H1 (cell line): Measurements from ENCODE around the gene ITGA3. TPM values are rescaled to one million over a fixed set of nuclear protein-coding genes. Genes with fewer than 3 reads are reported as not detected.

Source experiments
- CTCF ChIA-PET: fragments of 300-600 bp; sonication (Branson Sonifier 250); formaldehyde crosslinking; loops from one replicate; lab custom pipeline; 2021; ENCODE audit not compliant: partially characterized antibody; lab: Charles Lee
- POLR2A ChIA-PET: fragments of 300-600 bp; sonication (Branson Sonifier 250); formaldehyde crosslinking; loops from one replicate; lab custom pipeline; 2021; ENCODE audit warnings: inconsistent platforms; ENCODE audit not compliant: partially characterized antibody; lab: Charles Lee
- DNase-seq, 2 experiments: peaks; one replicate each; pipeline versions ENCODE4 v3.0.0 to v3.0.0-alpha.2; 2010 to 2022; ENCODE audit warnings: low spot score in 2 of 2, low read depth in 1 of 2, mixed read lengths in 1 of 2
- FAIRE-seq: peaks from 2 replicates; lab custom pipeline; 2011; peaks lifted over from hg19 to GRCh38; lab: Jason Lieb, UNC
- H2AFZ ChIP-seq: 2 replicates; pipeline ENCODE4 v1.8.1; 2012; ENCODE audit warnings: low read length, inconsistent platforms
- H2AK5ac ChIP-seq: 2 replicates; pipeline ENCODE4 v1.6.1; 2013; ENCODE audit warnings: low read depth, low read length
- H2BK120ac ChIP-seq: replicated peaks from 2 replicates; pipeline ENCODE3; 2013; ENCODE audit warnings: low read depth, low read length, inconsistent platforms
- H2BK12ac ChIP-seq: 2 replicates; pipeline ENCODE4 v1.6.1; 2013; ENCODE audit warnings: low read depth, low read length
- H2BK15ac ChIP-seq: 2 replicates; pipeline ENCODE4 v1.6.1; 2013; ENCODE audit warnings: low read length
- H2BK20ac ChIP-seq: 2 replicates; pipeline ENCODE4 v1.6.1; 2013; ENCODE audit warnings: low read length
- H2BK5ac ChIP-seq: 2 replicates; pipeline ENCODE4 v1.6.1; 2013; ENCODE audit warnings: low read depth, low read length
- H3K14ac ChIP-seq: 2 replicates; pipeline ENCODE4 v1.6.1; 2013; ENCODE audit warnings: inconsistent platforms; ENCODE audit not compliant: insufficient read length
- H3K18ac ChIP-seq: 2 replicates; pipeline ENCODE4 v1.6.1; 2013; ENCODE audit warnings: low read length; ENCODE audit errors: extremely low read depth
- H3K23ac ChIP-seq: 2 replicates; pipeline ENCODE4 v1.6.1; 2013; ENCODE audit warnings: inconsistent platforms; ENCODE audit not compliant: insufficient read length
- H3K23me2 ChIP-seq: 2 replicates; pipeline ENCODE4 v1.6.1; 2013; ENCODE audit warnings: low read depth, low read length
- H3K27ac ChIP-seq: 2 replicates; pipeline ENCODE4 v1.6.1; 2011; ENCODE audit warnings: low read depth, low read length, inconsistent platforms
- H3K27me3 ChIP-seq, 4 experiments: replicated peaks in 1 of 4; 1 replicate in 1 of 4; 2 replicates in 3 of 4; pipeline versions ENCODE4 v1.6.1 to v1.8.1; 2011 to 2013; ENCODE audit warnings: low read length in 3 of 4, mild to moderate bottlenecking in 3 of 4, inconsistent platforms in 2 of 4, mixed read lengths in 2 of 4, moderate library complexity in 1 of 4; ENCODE audit not compliant: control insufficient read depth in 3 of 4, insufficient read depth in 3 of 4; ENCODE audit errors: extremely low read depth in 1 of 4
- H3K36me3 ChIP-seq, 4 experiments: 2 replicates each; pipeline versions ENCODE4 v1.6.1 to v1.8.1; 2011 to 2013; ENCODE audit warnings: mild to moderate bottlenecking in 4 of 4, low read length in 3 of 4, moderate library complexity in 2 of 4, control low read depth in 1 of 4, inconsistent platforms in 1 of 4; ENCODE audit not compliant: insufficient read depth in 4 of 4, control insufficient read depth in 2 of 4
- H3K4ac ChIP-seq: replicated peaks from 2 replicates; pipeline ENCODE3; 2013; ENCODE audit warnings: low read length, low read depth, mixed read lengths, inconsistent platforms; ENCODE audit not compliant: insufficient read length
- H3K4me1 ChIP-seq, 4 experiments: replicated peaks in 1 of 4; 1 replicate in 1 of 4; 2 replicates in 3 of 4; pipeline versions ENCODE4 v1.6.1 to v1.8.1; 2011 to 2013; ENCODE audit warnings: low read length in 3 of 4, inconsistent platforms in 2 of 4, mixed read lengths in 1 of 4; ENCODE audit not compliant: insufficient read depth in 4 of 4, control insufficient read depth in 3 of 4
- H3K4me2 ChIP-seq, 2 experiments: 2 replicates each; pipeline versions ENCODE4 v1.6.1 to v1.8.1; 2011 to 2013; ENCODE audit warnings: low read depth in 2 of 2, low read length in 2 of 2, control low read depth in 1 of 2, inconsistent platforms in 1 of 2, mild to moderate bottlenecking in 1 of 2; ENCODE audit not compliant: insufficient read depth in 1 of 2
- H3K4me3 ChIP-seq, 4 experiments: fragments of 200-600, 300-600 bp in 1 of 4; sonication (generic), shearing (Covaris generic), sonication (Bioruptor Twin) in 1 of 4; 2 replicates each; pipeline versions ENCODE4 v1.5.1 to v1.8.1; 2011 to 2016; ENCODE audit warnings: low read length in 4 of 4, low read depth in 3 of 4, control low read depth in 2 of 4, inconsistent platforms in 2 of 4, mild to moderate bottlenecking in 2 of 4, mixed read lengths in 1 of 4, moderate library complexity in 1 of 4; ENCODE audit not compliant: insufficient read depth in 2 of 4; ENCODE audit errors: extremely low read depth in 1 of 4
- H3K56ac ChIP-seq: replicated peaks from 2 replicates; pipeline ENCODE3; 2013; ENCODE audit warnings: low read depth, mild to moderate bottlenecking, mixed read lengths, low read length, inconsistent platforms; ENCODE audit not compliant: insufficient read length
- H3K79me1 ChIP-seq: 2 replicates; pipeline ENCODE4 v1.6.1; 2013; ENCODE audit warnings: low read depth, low read length, control low read depth
- H3K79me2 ChIP-seq, 2 experiments: 2 replicates each; pipeline versions ENCODE4 v1.6.1 to v1.8.1; 2012 to 2013; ENCODE audit warnings: low read length in 2 of 2, mild to moderate bottlenecking in 2 of 2, inconsistent platforms in 1 of 2; ENCODE audit not compliant: insufficient read depth in 2 of 2, control insufficient read depth in 1 of 2
- H3K9ac ChIP-seq, 4 experiments: replicated peaks in 1 of 4; 1 replicate in 1 of 4; 2 replicates in 3 of 4; pipeline versions ENCODE4 v1.6.1 to v1.8.1; 2011 to 2013; ENCODE audit warnings: low read depth in 3 of 4, low read length in 3 of 4, control low read depth in 2 of 4, mild to moderate bottlenecking in 2 of 4, moderate library complexity in 2 of 4, inconsistent platforms in 1 of 4; ENCODE audit errors: extremely low read depth in 1 of 4
- H3K9me3 ChIP-seq, 2 experiments: 2 replicates each; pipeline versions ENCODE4 v1.6.1 to v1.8.1; 2012 to 2013; ENCODE audit warnings: mild to moderate bottlenecking in 2 of 2, moderate library complexity in 2 of 2, control low read depth in 1 of 2, inconsistent platforms in 1 of 2, low read depth in 1 of 2, low read length in 1 of 2, mixed read lengths in 1 of 2; ENCODE audit not compliant: insufficient read depth in 2 of 2
- H4K20me1 ChIP-seq, 2 experiments: replicated peaks in 1 of 2; 2 replicates each; pipeline versions ENCODE3 to v1.8.1; 2011 to 2013; ENCODE audit warnings: inconsistent platforms in 2 of 2, low read length in 2 of 2, mild to moderate bottlenecking in 1 of 2; ENCODE audit not compliant: insufficient read depth in 2 of 2, control insufficient read depth in 1 of 2
- H4K5ac ChIP-seq: 2 replicates; pipeline ENCODE4 v1.6.1; 2013; ENCODE audit warnings: low read length, low read depth, mixed read lengths, inconsistent platforms; ENCODE audit not compliant: insufficient read length
- H4K8ac ChIP-seq: 2 replicates; pipeline ENCODE4 v1.8.0; 2013; ENCODE audit warnings: mild to moderate bottlenecking, moderate library complexity, low read length, inconsistent platforms; ENCODE audit not compliant: insufficient read depth; ENCODE audit errors: extremely low read depth
- H4K91ac ChIP-seq: replicated peaks from 2 replicates; pipeline ENCODE3; 2013; ENCODE audit warnings: low read length, mixed read lengths, inconsistent platforms; ENCODE audit not compliant: insufficient read length
- BRCA1 ChIP-seq: IDR thresholded peaks from 2 replicates; pipeline ENCODE4 v1.6.1; 2012; ENCODE audit warnings: low read depth, low read length, improper control_type of control experiment
- CREB1 ChIP-seq: IDR thresholded peaks from 2 replicates; pipeline ENCODE4 v1.6.1; 2012; ENCODE audit warnings: inconsistent platforms
- CTBP2 ChIP-seq: IDR thresholded peaks from 2 replicates; pipeline ENCODE4 v1.7.0; 2011; ENCODE audit warnings: borderline replicate concordance, mild to moderate bottlenecking, moderate library complexity, mixed read lengths, low read length; ENCODE audit not compliant: insufficient read depth, insufficient read length
- CTCF ChIP-seq, 3 experiments: IDR thresholded peaks; 1 replicate in 2 of 3; 2 replicates in 1 of 3; pipeline versions ENCODE4 v1.5.1 to v1.6.1; 2011; ENCODE audit warnings: low read length in 3 of 3, mild to moderate bottlenecking in 3 of 3, inconsistent platforms in 2 of 3, low read depth in 1 of 3, moderate library complexity in 1 of 3; ENCODE audit not compliant: insufficient read depth in 1 of 3; ENCODE audit errors: control extremely low read depth in 1 of 3
- SAP30 ChIP-seq: fragments of 300-600 bp; sonication (generic); IDR thresholded peaks from 2 replicates; pipeline ENCODE4 v1.7.1; 2012; ENCODE audit warnings: low read length, moderate library complexity, mild to moderate bottlenecking, inconsistent platforms; ENCODE audit not compliant: insufficient read depth, insufficient replicate concordance
- SIX5 ChIP-seq: IDR thresholded peaks from 2 replicates; pipeline ENCODE4 v1.6.1; 2011; ENCODE audit warnings: mild to moderate bottlenecking, low read depth, low read length
- TBP ChIP-seq: IDR thresholded peaks from 2 replicates; pipeline ENCODE4 v1.6.1; 2011; ENCODE audit warnings: low read depth, low read length, improper control_type of control experiment
- WGBS, 2 experiments: shearing (Covaris generic) in 1 of 2; methylation state at CpG; one replicate each; pipeline versions ENCODE4 v1.1.6 to v1.1.7; 2013 to 2015; ENCODE audit warnings: low lambda C conversion rate in 2 of 2, mixed read lengths in 2 of 2, inconsistent platforms in 1 of 2, low coverage in 1 of 2, missing lambda C conversion rate in 1 of 2; ENCODE audit not compliant: insufficient replicate concordance in 2 of 2, insufficient coverage in 1 of 2, insufficient read length in 1 of 2; ENCODE audit errors: extremely low coverage in 1 of 2, missing lambda C conversion rate in 1 of 2; 5-methylcytosine and 5-hydroxymethylcytosine counted together
- polyA plus RNA-seq, 7 experiments: library from polyadenylated mRNA; depleted of rRNA in 3 of 7; stranded (reverse) in 5 of 7; unstranded in 2 of 7; fragments of >200 nt in 5 of 7; fragments of 200-250 nt in 2 of 7; gene quantifications; 1 replicate in 5 of 7; 2 replicates in 1 of 7; 4 replicates in 1 of 7; pipeline versions ENCODE4 v1.2.1 to v1.2.3, GENCODE V29; 2011 to 2013; ENCODE audit warnings: missing spikeins in 2 of 7, mixed read lengths in 2 of 7
- total RNA-seq: library from RNA; stranded (reverse); fragmentation: NEBNext Ultra II Directional; extraction: Animal tissue kit (Norgen Biotek cat#: 25700); gene quantifications from 2 replicates; pipeline ENCODE4 v1.2.1, GENCODE V29; 2021

The ITGA3 gene
- total and polyA plus RNA-seq, 2 of the 8 experiments (the other 6 are each of a cell fraction or from before 2014, with no cell fraction given) = 24.0 to 24.2 TPM

GRCh38 chr17:50033316-50033715 lies 22.6 kb upstream of the ITGA3 start:
- no peak for FAIRE-seq
- CTCF ChIA-PET = interaction anchor here (0.7 to 9.1 kb wide), 6 partner anchors 22 to 331 kb away, joined by 3 to 158 read pairs (median 41); partner anchors contain the start of genes ITGA3 and PDK2

More at GRCh38 chr17:50033316-50033715, 22.6 kb upstream of the ITGA3 start:
- no peak overlapping the region for H2AK5ac ChIP-seq
- H4K91ac ChIP-seq = no peak overlapping the region
- H3K14ac ChIP-seq = no peak overlapping the region
- no peaks in the 10 kb centered on the region for H3K9me3 ChIP-seq
- no peak overlapping the region for H4K5ac ChIP-seq
- no peak overlapping the region for H2BK20ac ChIP-seq
- H4K20me1 ChIP-seq = no peaks in the 10 kb centered on the region
- no peak overlapping the region for H2BK12ac ChIP-seq
- H3K23ac ChIP-seq = no peak overlapping the region
- no peak overlapping the region for H2BK15ac ChIP-seq
- POLR2A ChIA-PET = interaction anchor here (2.1 kb wide), 1 partner anchor 23 kb away, joined by 5 read pairs; the partner anchor contains the start of gene ITGA3
- no peak overlapping the region for H3K4me3 ChIP-seq
- no peak overlapping the region for H2BK5ac ChIP-seq
- no peak overlapping the region for H2AFZ ChIP-seq
- no peaks in the 10 kb centered on the region for H3K36me3 ChIP-seq
- no peak overlapping the region for H3K9ac ChIP-seq
- H3K18ac ChIP-seq = no peak overlapping the region
- 96% methylated on average over 6 of the region's 6 CpGs; no CpG with 5 or more reads in 1 of the 2 experiments for WGBS, 2 experiments
- peaks cover 0 to 16% (median 5%) of the 10 kb centered on the region in 4 experiments; a peak in 6 of 7 replicates for H3K4me1 ChIP-seq
- H3K56ac ChIP-seq = no peak overlapping the region
- H3K27ac ChIP-seq = no peak overlapping the region
- no peak overlapping the region for H2BK120ac ChIP-seq
- 0 out of 7 replicates have a peak, but pooled peaks cover 0 to 5% (median 0%) of the 10 kb centered on the region in 4 experiments for H3K27me3 ChIP-seq
- no peak overlapping the region for H3K4ac ChIP-seq
- H3K79me2 ChIP-seq = no peaks in the 10 kb centered on the region
- TF ChIP-seq CTCF (IDR thresholded peaks at IDR 0.05; ENCODE audit: control extremely low read depth in 1 of 3, insufficient read depth in 1 of 3, low read depth in 1 of 3, low read length in 3 of 3) (no peak), CREB1 (no peak), TBP (no peak), CTBP2 (no peak), SIX5 (no peak), BRCA1 (no peak), SAP30 (no peak)
- no peaks in the 10 kb centered on the region for H3K23me2 ChIP-seq
- H4K8ac ChIP-seq = no peak overlapping the region
- no peak for DNase-seq
- H3K4me2 ChIP-seq = no peak overlapping the region
- no peaks in the 10 kb centered on the region for H3K79me1 ChIP-seq
